Measurements from ENCODE around the gene SMC3.

Gene SMC3

GRCh38 chr10:110648692-110649346 lies 81.3 kb downstream of the SMC3 start:
- no peak for DNase-seq

- no peak for DNase-seq
Measured at GRCh38 chr10:110649347-110650264, 82.1 kb downstream of the SMC3 start.

- DNase-seq = no peak
Measured at GRCh38 chr10:110650265-110650668, 82.8 kb downstream of the SMC3 start.

DNA sequence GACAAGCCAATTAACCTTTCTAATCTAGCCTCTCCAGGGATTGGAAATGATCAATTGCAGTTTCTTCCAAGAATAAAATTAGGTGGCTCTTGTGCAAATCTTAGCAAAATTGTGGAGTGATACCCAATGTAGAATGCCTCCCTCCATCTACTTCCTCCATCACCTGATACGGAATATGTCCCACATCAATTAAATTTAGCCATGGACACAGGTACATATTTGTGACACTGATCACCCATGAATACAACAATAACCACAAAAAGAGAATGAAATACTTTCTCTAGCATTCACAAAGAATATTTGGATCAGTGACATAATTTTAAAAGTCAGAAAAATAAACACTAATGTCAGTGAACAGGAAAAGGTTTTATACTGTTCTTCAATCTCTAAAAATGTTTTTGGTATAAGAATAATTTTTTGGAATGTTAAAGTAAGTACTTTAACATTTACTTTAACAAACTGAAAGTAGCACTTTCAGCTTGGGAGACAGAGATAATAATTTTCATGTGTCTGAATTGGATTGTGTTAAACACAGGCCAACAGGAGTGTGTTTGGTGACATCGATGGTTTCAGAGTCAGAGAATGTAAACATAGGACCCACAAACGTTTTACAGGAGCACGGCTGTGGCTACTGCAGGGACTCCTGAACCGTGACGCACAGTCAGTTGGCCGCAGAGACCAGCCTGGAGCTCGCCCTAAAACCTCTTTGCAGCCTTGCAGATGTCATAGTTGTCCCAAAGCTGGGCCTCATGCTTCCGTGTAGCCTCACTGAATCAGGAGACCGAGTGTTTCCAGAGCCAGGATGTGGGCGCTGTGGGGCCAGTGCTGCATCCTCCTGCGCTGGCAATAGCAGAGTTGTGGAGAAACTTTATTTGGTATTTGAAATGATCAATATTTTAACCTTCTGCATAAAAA lies 83.8 kb downstream of the SMC3 start:
- no peak for DNase-seq

GRCh38 chr10:110652475-110653118 lies 85.1 kb downstream of the SMC3 start:
- DNase-seq = no peak

Measured in activated CD8-positive, alpha-beta memory T cell treated with anti-CD3 and anti-CD28 coated beads, Interleukin-2, amount 50 U/mL, for 4 hours (primary cell).